Measurements from ENCODE around the gene PDIA6. TPM values are rescaled to one million over a fixed set of nuclear protein-coding genes. Genes with fewer than 3 reads are reported as not detected.

The PDIA6 gene
- total and polyA plus RNA-seq, 10 of the 15 experiments (the other 5 are each of a cell fraction or from before 2014, with no cell fraction given), result 148 to 526 (median 209) TPM

GRCh38 chr2:10755621-10756020 lies 57.0 kb downstream of the PDIA6 start:
- Histone ChIP-seq H4K20me1 (ENCODE audit: control insufficient read depth, insufficient read depth) (no peaks in the 10 kb centered on the region), H3K79me2 (ENCODE audit: control insufficient read depth, insufficient read depth, low read length) (no peaks in the 10 kb centered on the region), H3K9me3 (replicated peaks; ENCODE audit: control insufficient read depth, insufficient read depth, low read length) (no peaks in the 10 kb centered on the region), H3K4me2 (ENCODE audit: control insufficient read depth, insufficient read depth) (no peak overlapping the region), H2AFZ (ENCODE audit: control insufficient read depth, low read depth, low read length) (no peak overlapping the region), H3K4me1 (ENCODE audit: control insufficient read depth, insufficient read depth, low read length) (no peaks in the 10 kb centered on the region), H3K27ac (ENCODE audit: control insufficient read depth, insufficient read depth) (no peak overlapping the region), H3K4me3 (no peak overlapping the region), H3K9ac (ENCODE audit: control insufficient read depth, insufficient read depth, low read length) (no peak overlapping the region), H3K27me3 (replicated peaks in 1 of 2; ENCODE audit: control insufficient read depth in 2 of 2, insufficient read depth in 2 of 2, low read length in 1 of 2) (no peaks in the 10 kb centered on the region), H3K36me3 (ENCODE audit: control insufficient read depth in 2 of 2, insufficient read depth in 2 of 2, low read length in 1 of 2) (no peaks in the 10 kb centered on the region)
- FAIRE-seq (no peak), ATAC-seq (no peak), DNase-seq (ENCODE audit: low read depth, low spot score) (no peak)
- in situ Hi-C loops (cut with MboI), result no loop called here
- SMC1A ChIA-PET (ENCODE audit: uncharacterized antibody, unreplicated experiment), result no interaction called here
- RAD21 ChIA-PET (ENCODE audit: unreplicated experiment), result no interaction called here
- no TSS peak for BruUV-seq (replicated peaks)
- POLR2A ChIA-PET, result interaction anchor here (1.0 kb wide), 1 partner anchor 20 kb away, joined by 3 read pairs; no protein-coding TSS in a partner anchor
- TF ChIP-seq STAT1 (conservative IDR thresholded peaks at IDR 0.05), result no peak
- TF ChIP-seq, protein P1, sequence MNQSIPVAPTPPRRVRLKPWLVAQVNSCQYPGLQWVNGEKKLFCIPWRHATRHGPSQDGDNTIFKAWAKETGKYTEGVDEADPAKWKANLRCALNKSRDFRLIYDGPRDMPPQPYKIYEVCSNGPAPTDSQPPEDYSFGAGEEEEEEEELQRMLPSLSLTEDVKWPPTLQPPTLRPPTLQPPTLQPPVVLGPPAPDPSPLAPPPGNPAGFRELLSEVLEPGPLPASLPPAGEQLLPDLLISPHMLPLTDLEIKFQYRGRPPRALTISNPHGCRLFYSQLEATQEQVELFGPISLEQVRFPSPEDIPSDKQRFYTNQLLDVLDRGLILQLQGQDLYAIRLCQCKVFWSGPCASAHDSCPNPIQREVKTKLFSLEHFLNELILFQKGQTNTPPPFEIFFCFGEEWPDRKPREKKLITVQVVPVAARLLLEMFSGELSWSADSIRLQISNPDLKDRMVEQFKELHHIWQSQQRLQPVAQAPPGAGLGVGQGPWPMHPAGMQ (IDR thresholded peaks at IDR 0.05; ENCODE audit: borderline replicate concordance), result no peak
- TF ChIP-seq KAT2A (conservative IDR thresholded peaks at IDR 0.05; ENCODE audit: control insufficient read depth, low read depth, low read length), result no peak
- TF ChIP-seq PAX5 (IDR thresholded peaks at IDR 0.05; ENCODE audit: borderline replicate concordance, low read depth, low read length), result no peak
- TF ChIP-seq POLR2AphosphoS5 (IDR thresholded peaks at IDR 0.05; ENCODE audit: low read length), result no peak
- CTCF ChIA-PET, result no interaction called here
- intact Hi-C loops (cut with micrococcal nuclease; ENCODE audit: unreplicated experiment), result no loop called here
- WGBS (ENCODE audit: insufficient coverage, insufficient replicate concordance, low lambda C conversion rate, missing lambda C conversion rate), result 55% methylated on average over 7 of the region's 7 CpGs

DNA sequence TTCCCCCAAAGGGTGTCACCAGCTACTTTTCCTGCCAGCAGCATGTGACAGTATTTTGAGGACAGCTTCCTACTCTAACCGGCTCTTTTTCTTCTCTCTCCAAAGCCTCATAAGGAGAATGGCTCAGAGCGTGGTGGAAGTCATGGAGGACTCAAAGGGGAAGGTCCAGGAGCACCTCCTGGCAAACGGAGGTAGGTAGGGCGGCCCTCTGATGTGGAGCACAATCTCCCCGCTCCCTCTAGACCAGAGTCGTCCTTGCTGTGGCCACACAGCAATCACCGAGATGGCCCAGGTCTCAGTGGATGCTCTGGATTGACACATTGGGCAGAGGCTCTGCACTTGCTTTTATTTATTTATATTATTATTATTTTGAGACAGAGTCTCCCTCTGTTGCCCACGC lies 58.7 kb downstream of the PDIA6 start:
- ChIA-PET CTCF (interaction anchor here (0.6 kb wide), 1 partner anchor 36 kb away, joined by 3 read pairs; no protein-coding TSS in a partner anchor), POLR2A (no interaction called here), RAD21 (ENCODE audit: unreplicated experiment) (no interaction called here), SMC1A (ENCODE audit: uncharacterized antibody, unreplicated experiment) (no interaction called here)
- Histone ChIP-seq H4K20me1 (ENCODE audit: control insufficient read depth, insufficient read depth) (no peaks in the 10 kb centered on the region), H3K9me3 (replicated peaks; ENCODE audit: control insufficient read depth, insufficient read depth, low read length) (no peaks in the 10 kb centered on the region), H3K36me3 (ENCODE audit: control insufficient read depth in 2 of 2, insufficient read depth in 2 of 2, low read length in 1 of 2) (no peaks in the 10 kb centered on the region), H3K79me2 (ENCODE audit: control insufficient read depth, insufficient read depth, low read length) (no peaks in the 10 kb centered on the region), H3K4me1 (ENCODE audit: control insufficient read depth, insufficient read depth, low read length) (no peaks in the 10 kb centered on the region), H3K27ac (ENCODE audit: control insufficient read depth, insufficient read depth) (no peak overlapping the region), H2AFZ (ENCODE audit: control insufficient read depth, low read depth, low read length) (no peak overlapping the region), H3K27me3 (replicated peaks in 1 of 2; ENCODE audit: control insufficient read depth in 2 of 2, insufficient read depth in 2 of 2, low read length in 1 of 2) (no peaks in the 10 kb centered on the region), H3K4me2 (ENCODE audit: control insufficient read depth, insufficient read depth) (no peak overlapping the region), H3K9ac (ENCODE audit: control insufficient read depth, insufficient read depth, low read length) (no peak overlapping the region), H3K4me3 (no peak overlapping the region)
- DNase-seq (ENCODE audit: low read depth, low spot score) (no peak), FAIRE-seq (no peak), ATAC-seq (no peak)
- intact Hi-C loops (cut with micrococcal nuclease; ENCODE audit: unreplicated experiment), result no loop called here
- in situ Hi-C loops (cut with MboI), result no loop called here
- 64% methylated on average over 8 of the region's 8 CpGs for WGBS (ENCODE audit: insufficient coverage, insufficient replicate concordance, low lambda C conversion rate, missing lambda C conversion rate)
- no TSS peak for BruUV-seq (replicated peaks)
- TF ChIP-seq IKZF2 (IDR thresholded peaks at IDR 0.05) (no peak), MAX (IDR thresholded peaks at IDR 0.05; ENCODE audit: low read depth, low read length) (no peak), GABPA (IDR thresholded peaks at IDR 0.05; ENCODE audit: low read depth) (no peak), RUNX3 (IDR thresholded peaks at IDR 0.05; ENCODE audit: low read length) (no peak), GATAD2B (conservative IDR thresholded peaks at IDR 0.05; ENCODE audit: low read depth) (no peak), SMARCA5 (IDR thresholded peaks at IDR 0.05) (no peak)
- TF ChIP-seq, protein P2, sequence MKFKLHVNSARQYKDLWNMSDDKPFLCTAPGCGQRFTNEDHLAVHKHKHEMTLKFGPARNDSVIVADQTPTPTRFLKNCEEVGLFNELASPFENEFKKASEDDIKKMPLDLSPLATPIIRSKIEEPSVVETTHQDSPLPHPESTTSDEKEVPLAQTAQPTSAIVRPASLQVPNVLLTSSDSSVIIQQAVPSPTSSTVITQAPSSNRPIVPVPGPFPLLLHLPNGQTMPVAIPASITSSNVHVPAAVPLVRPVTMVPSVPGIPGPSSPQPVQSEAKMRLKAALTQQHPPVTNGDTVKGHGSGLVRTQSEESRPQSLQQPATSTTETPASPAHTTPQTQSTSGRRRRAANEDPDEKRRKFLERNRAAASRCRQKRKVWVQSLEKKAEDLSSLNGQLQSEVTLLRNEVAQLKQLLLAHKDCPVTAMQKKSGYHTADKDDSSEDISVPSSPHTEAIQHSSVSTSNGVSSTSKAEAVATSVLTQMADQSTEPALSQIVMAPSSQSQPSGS (IDR thresholded peaks at IDR 0.05; ENCODE audit: low read length), result no peak
- TF ChIP-seq, protein P3, sequence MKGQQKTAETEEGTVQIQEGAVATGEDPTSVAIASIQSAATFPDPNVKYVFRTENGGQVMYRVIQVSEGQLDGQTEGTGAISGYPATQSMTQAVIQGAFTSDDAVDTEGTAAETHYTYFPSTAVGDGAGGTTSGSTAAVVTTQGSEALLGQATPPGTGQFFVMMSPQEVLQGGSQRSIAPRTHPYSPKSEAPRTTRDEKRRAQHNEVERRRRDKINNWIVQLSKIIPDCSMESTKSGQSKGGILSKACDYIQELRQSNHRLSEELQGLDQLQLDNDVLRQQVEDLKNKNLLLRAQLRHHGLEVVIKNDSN (IDR thresholded peaks at IDR 0.05; ENCODE audit: borderline replicate concordance, extremely low read length, insufficient read depth, low read depth, low read length), result no peak

Data from GM12878 (cell line).